Medulla oblongata (tissue), 1 donor: Measurements from ENCODE around the gene RAB3B.
A peak's percentile ranks its signal among the peaks of the same experiment; 100 is the strongest.

ENCODE experiments used
- DNase-seq: peaks from one replicate; pipeline ENCODE4 v3.0.0-alpha.2; 2015; ENCODE audit errors: extremely low spot score

The RAB3B gene

GRCh38 chr1:51956528-51957509 lies 33.7 kb downstream of the RAB3B start:
- no peak for DNase-seq

GRCh38 chr1:51955797-51956527 lies 34.5 kb downstream of the RAB3B start:
- DNase-seq = no peak

GRCh38 chr1:51954783-51955182 lies 35.7 kb downstream of the RAB3B start:
- no peak for DNase-seq

- DNase-seq = no peak
These were observed 37.4 kb downstream of the RAB3B start for GRCh38 chr1:51953079-51953478.

GRCh38 chr1:51952638-51953037 lies 37.9 kb downstream of the RAB3B start:
- no peak for DNase-seq

GRCh38 chr1:51950701-51951100 lies 39.8 kb downstream of the RAB3B start:
- DNase-seq = no peak

- DNase-seq = no peak
These were observed 41.3 kb downstream of the RAB3B start for GRCh38 chr1:51949014-51949702.

- no peak for DNase-seq
These were observed 42.0 kb downstream of the RAB3B start for GRCh38 chr1:51948491-51948915.

- DNase-seq = no peak
These were observed 44.2 kb downstream of the RAB3B start for GRCh38 chr1:51946300-51946699.

GRCh38 chr1:51945591-51945990 lies 44.9 kb downstream of the RAB3B start:
- no peak for DNase-seq

GRCh38 chr1:51942281-51942680 lies 48.2 kb downstream of the RAB3B start:
- no peak for DNase-seq

GRCh38 chr1:51941528-51941927 lies 49.0 kb downstream of the RAB3B start:
- no peak for DNase-seq

GRCh38 chr1:51937112-51937511 lies 53.4 kb downstream of the RAB3B start:
- no peak for DNase-seq

GRCh38 chr1:51936531-51936930 lies 54.0 kb downstream of the RAB3B start:
- DNase-seq = no peak

- DNase-seq = no peak
These were observed 57.2 kb downstream of the RAB3B start for GRCh38 chr1:51933344-51933743.

GRCh38 chr1:51930329-51930728 lies 60.2 kb downstream of the RAB3B start:
- DNase-seq = no peak

GRCh38 chr1:51928896-51929295 lies 61.6 kb downstream of the RAB3B start:
- no peak for DNase-seq

- no peak for DNase-seq
These were observed 63.5 kb downstream of the RAB3B start for GRCh38 chr1:51927029-51927428.

- peak; percentile 13 for DNase-seq
These were observed 64.2 kb downstream of the RAB3B start for GRCh38 chr1:51926171-51926812.

- no peak for DNase-seq
These were observed 66.0 kb downstream of the RAB3B start for GRCh38 chr1:51924455-51924854.

- DNase-seq = no peak
These were observed 68.5 kb downstream of the RAB3B start for GRCh38 chr1:51922040-51922439.

- DNase-seq = no peak
These were observed 70.4 kb downstream of the RAB3B start for GRCh38 chr1:51920130-51920529.
